GM23338 (cell line): Measurements from ENCODE around the gene WWC1. TPM values are rescaled to one million over a fixed set of nuclear protein-coding genes. Genes with fewer than 3 reads are reported as not detected.

ENCODE experiments used
- ATAC-seq: fragments of 200-7000 bp; cut with Tn5 transposase; 3 replicates; pipeline ENCODE4 v1.9.1; 2020
- DNase-seq: peaks from one replicate; pipeline ENCODE4 v3.0.0-alpha.2; 2015; ENCODE audit warnings: low spot score
- H2AFZ ChIP-seq: fragments of 200-600 bp; sonication (generic); 2 replicates; pipeline ENCODE4 v1.8.0; 2016; ENCODE audit warnings: antibody characterized with exemption, mild to moderate bottlenecking, moderate library complexity
- H3F3A ChIP-seq: fragments of 200-600 bp; sonication (generic); replicated peaks from 2 replicates; pipeline ENCODE4 v1.8.0; 2017; ENCODE audit warnings: antibody characterized with exemption, mixed run types, low read depth
- H3K27ac ChIP-seq: fragments of 200-600 bp; sonication (generic); 2 replicates; pipeline ENCODE4 v1.6.1; 2016; ENCODE audit warnings: low read depth
- H3K27me3 ChIP-seq: fragments of 200-600 bp; sonication (generic); 2 replicates; pipeline ENCODE4 v1.8.0; 2016; ENCODE audit warnings: mild to moderate bottlenecking, mixed run types, moderate library complexity; ENCODE audit not compliant: insufficient read depth
- H3K36me3 ChIP-seq: fragments of 200-600 bp; sonication (generic); 2 replicates; pipeline ENCODE4 v1.8.0; 2016; ENCODE audit warnings: mild to moderate bottlenecking; ENCODE audit not compliant: insufficient read depth
- H3K4me1 ChIP-seq: fragments of 200-600 bp; sonication (generic); 2 replicates; pipeline ENCODE4 v1.8.0; 2016; ENCODE audit warnings: mild to moderate bottlenecking, moderate library complexity; ENCODE audit not compliant: insufficient read depth
- H3K4me2 ChIP-seq: fragments of 200-600 bp; sonication (generic); 2 replicates; pipeline ENCODE4 v1.7.1; 2017; ENCODE audit warnings: mixed run types
- H3K4me3 ChIP-seq: fragments of 200-600 bp; sonication (generic); 2 replicates; pipeline ENCODE4 v1.6.1; 2016; ENCODE audit warnings: mixed run types
- H3K79me2 ChIP-seq: fragments of 200-600 bp; sonication (generic); replicated peaks from 2 replicates; pipeline ENCODE4 v1.8.0; 2017; ENCODE audit warnings: mild to moderate bottlenecking; ENCODE audit not compliant: insufficient read depth
- H3K9me2 ChIP-seq: fragments of 200-600 bp; sonication (generic); 2 replicates; pipeline ENCODE4 v1.8.0; 2017; ENCODE audit not compliant: insufficient read depth
- H4K20me1 ChIP-seq: fragments of 200-600 bp; sonication (generic); replicated peaks from 2 replicates; pipeline ENCODE4 v1.8.0; 2017; ENCODE audit warnings: mild to moderate bottlenecking; ENCODE audit not compliant: insufficient read depth
- H3K27ac Mint-ChIP-seq: 2 replicates; pipeline ENCODE4 v1.8.0; 2020; ENCODE audit warnings: inconsistent platforms, mild to moderate bottlenecking, moderate library complexity, mixed read lengths
- H3K27me3 Mint-ChIP-seq: 3 replicates; pipeline ENCODE4 v1.8.0; 2022; ENCODE audit warnings: low read depth, mild to moderate bottlenecking, moderate library complexity, mixed read lengths, inconsistent platforms; ENCODE audit not compliant: insufficient read depth, poor library complexity
- H3K36me3 Mint-ChIP-seq: 3 replicates; pipeline ENCODE4 v1.8.0; 2021; ENCODE audit warnings: low read depth, mild to moderate bottlenecking, inconsistent platforms, moderate library complexity, mixed read lengths
- H3K4me1 Mint-ChIP-seq: 3 replicates; pipeline ENCODE4 v1.8.0; 2020; ENCODE audit warnings: mild to moderate bottlenecking, inconsistent platforms, mixed read lengths
- H3K4me3 Mint-ChIP-seq: 3 replicates; pipeline ENCODE4 v1.8.0; 2021; ENCODE audit warnings: moderate library complexity, mild to moderate bottlenecking, inconsistent platforms, mixed read lengths
- H3K9me3 Mint-ChIP-seq: 3 replicates; pipeline ENCODE4 v1.8.0; 2020; ENCODE audit warnings: moderate library complexity, mild to moderate bottlenecking, inconsistent platforms, mixed read lengths
- CREB1 ChIP-seq: fragments of 250-450 bp; sonication (Bioruptor Pico); IDR thresholded peaks from 2 replicates; pipeline ENCODE4 v1.5.0; 2020; ENCODE audit warnings: low read depth, mild to moderate bottlenecking, moderate library complexity
- CTCF ChIP-seq, 2 experiments: fragments of 200-600 bp in 1 of 2; sonication (generic) in 1 of 2; conservative IDR thresholded peaks; 2 replicates each; pipeline versions ENCODE4 v1.5.1 to v1.6.1; 2016 to 2017; ENCODE audit warnings: antibody characterized with exemption in 2 of 2, low read depth in 2 of 2, mild to moderate bottlenecking in 2 of 2, moderate library complexity in 1 of 2
- ETS1 ChIP-seq: IDR thresholded peaks from 2 replicates; pipeline ENCODE4 v1.6.1; 2016; ENCODE audit warnings: antibody characterized with exemption
- EZH2 ChIP-seq: fragments of 200-600 bp; sonication (generic); IDR thresholded peaks from one replicate; pipeline ENCODE4 v1.8.0; 2017; ENCODE audit warnings: antibody characterized with exemption, mild to moderate bottlenecking, low read depth; ENCODE audit not compliant: unreplicated experiment
- EZH2phosphoT487 ChIP-seq: fragments of 200-600 bp; sonication (generic); IDR thresholded peaks from one replicate; pipeline ENCODE4 v1.8.1; 2018; ENCODE audit warnings: antibody characterized with exemption; ENCODE audit not compliant: unreplicated experiment
- JUNB ChIP-seq: IDR thresholded peaks from one replicate; pipeline ENCODE4 v1.6.1; 2016; ENCODE audit warnings: antibody characterized with exemption; ENCODE audit not compliant: unreplicated experiment
- POLR2AphosphoS5 ChIP-seq: IDR thresholded peaks from 2 replicates; pipeline ENCODE4 v1.6.1; 2016; ENCODE audit warnings: antibody characterized with exemption, low read depth
- ZNF331 ChIP-seq: fragments of 250-450 bp; sonication (Bioruptor Pico); IDR thresholded peaks from 2 replicates; pipeline ENCODE4 v1.5.0; 2020; ENCODE audit warnings: low read depth, mild to moderate bottlenecking, moderate library complexity
- ZNF462 ChIP-seq: fragments of 250-450 bp; sonication (Bioruptor Pico); IDR thresholded peaks from 2 replicates; pipeline ENCODE4 v1.5.0; 2020; ENCODE audit warnings: mild to moderate bottlenecking, moderate library complexity
- polyA plus RNA-seq: library from polyadenylated mRNA; unstranded; fragments of >200 nt; fragmentation: Nextera tagmentation; extraction: Ambion mirVana; gene quantifications from 2 replicates; pipeline ENCODE4 v1.2.1, GENCODE V29; 2016
- total RNA-seq: library from RNA; depleted of rRNA; stranded (reverse); fragments of >200 nt; shearing (Covaris generic); gene quantifications from 2 replicates; pipeline ENCODE4 v1.2.3, GENCODE V29; 2014

WWC1 gene
- total and polyA plus RNA-seq, 2 experiments from 2014 or later: 25.4 to 27.8 TPM

GRCh38 chr5:168471785-168472184 lies 180.3 kb downstream of the WWC1 start (continued):
- no peak for TF ChIP-seq EZH2
- no peak for TF ChIP-seq ZNF331
- no peak for TF ChIP-seq CREB1
- no peak for TF ChIP-seq POLR2AphosphoS5
- no peak for TF ChIP-seq JUNB
- TF ChIP-seq EZH2phosphoT487: no peak
- no peak for TF ChIP-seq ETS1

DNA sequence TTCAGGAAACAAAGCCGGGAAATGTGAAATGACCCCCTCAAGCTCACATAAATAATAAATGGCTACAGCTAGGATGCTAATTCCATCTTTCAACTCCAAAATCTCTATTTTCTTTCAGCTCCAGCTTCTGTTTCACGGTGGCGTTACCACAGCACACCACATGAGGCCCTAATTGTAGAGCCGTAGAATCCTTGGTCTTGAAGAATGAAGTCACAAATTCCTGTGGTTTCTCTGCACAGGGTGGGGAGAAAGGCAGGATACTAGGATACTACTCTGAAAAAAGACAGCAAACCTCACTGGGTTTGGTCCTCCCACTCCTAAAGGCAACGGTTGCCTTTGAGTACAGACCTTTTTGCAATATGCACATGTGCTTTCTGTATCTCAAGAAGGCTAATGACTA lies 180.9 kb downstream of the WWC1 start:
- Mint-ChIP-seq H3K9me3 (no peaks in the 10 kb centered on the region), H3K36me3 (peaks cover 10% of the 10 kb centered on the region), H3K27ac (no peak overlapping the region), H3K4me3 (no peak overlapping the region), H3K27me3 (peaks cover 3% of the 10 kb centered on the region), H3K4me1 (no peaks in the 10 kb centered on the region; the same call in 2 of the 3 replicates)
- Histone ChIP-seq H3K4me2 (no peak overlapping the region), H3K9me2 (no peaks in the 10 kb centered on the region), H3K27me3 (no peaks in the 10 kb centered on the region), H3K79me2 (no peaks in the 10 kb centered on the region), H3K4me3 (no peak overlapping the region), H2AFZ (no peak overlapping the region), H4K20me1 (peaks cover 3% of the 10 kb centered on the region; the same call in 1 of the 2 replicates), H3K4me1 (no peaks in the 10 kb centered on the region), H3F3A (no peaks in the 10 kb centered on the region), H3K27ac (no peak overlapping the region; the same call in 1 of the 2 replicates), H3K36me3 (no peaks in the 10 kb centered on the region; the same call in 1 of the 2 replicates)
- DNase-seq: peak; percentile 25
- TF ChIP-seq CTCF (conservative IDR thresholded peaks at IDR 0.05; ENCODE audit: low read depth in 2 of 2) (no peak), ZNF331 (no peak), EZH2phosphoT487 (no peak), JUNB (no peak), ETS1 (no peak), ZNF462 (CRISPR knock-in tag) (no peak)
- peak; percentile 27; the same call in 1 of the 3 replicates for ATAC-seq
